ENCODE measurements around the gene NXPH3.

GRCh38 chr17:49527927-49528651, 47.6 kb upstream of the NXPH3 start:
- TF ChIP-seq POU2F2 (IDR thresholded peaks at IDR 0.05; ENCODE audit: low read depth, low read length) (no peak), POLR2A (IDR thresholded peaks at IDR 0.05; ENCODE audit: low read depth, low read length) (no peak), POLR2AphosphoS5 (IDR thresholded peaks at IDR 0.05; ENCODE audit: low read depth, low read length) (no peak)

All from GM12891 (cell line).